Caco-2 (cell line): ENCODE data around the gene CDH13. TPM values are rescaled to one million over a fixed set of nuclear protein-coding genes. Genes with fewer than 3 reads are reported as not detected.

Experiments used
- BruUV-seq: library from RNA; stranded (reverse); fragments of 400-500 nt; replicated peaks from 2 replicates; lab custom pipeline; 2021; lab: Mats Ljungman, UMichigan
- CTCF ChIA-PET: fragments of 300-600 bp; sonication (Branson Sonifier 250); formaldehyde crosslinking; loops from one replicate; lab custom pipeline; 2022; ENCODE audit warnings: antibody characterized with exemption; lab: Charles Lee
- POLR2A ChIA-PET: fragments of 300-600 bp; sonication (Branson Sonifier 250); formaldehyde crosslinking; loops from one replicate; lab custom pipeline; 2022; ENCODE audit warnings: antibody characterized with exemption; lab: Charles Lee
- DNase-seq, 2 experiments: peaks; one replicate each; pipeline versions ENCODE4 v3.0.0 to v3.0.0-alpha.2; 2020 to 2022
- H3K27me3 ChIP-seq: replicated peaks from 2 replicates; pipeline ENCODE4 v1.6.0; 2011; ENCODE audit warnings: low read length; ENCODE audit not compliant: control insufficient read depth, insufficient read depth
- H3K36me3 ChIP-seq: 2 replicates; pipeline ENCODE4 v1.5.1; 2011; ENCODE audit warnings: low read length; ENCODE audit not compliant: control insufficient read depth, insufficient read depth
- H3K4me1 ChIP-seq: fragments of 250-450 bp; sonication (Bioruptor Pico); 2 replicates; pipeline ENCODE4 v1.5.1; 2020; ENCODE audit warnings: mild to moderate bottlenecking
- H3K4me3 ChIP-seq: 2 replicates; pipeline ENCODE4 v1.5.1; 2011; ENCODE audit warnings: low read depth, mild to moderate bottlenecking, control low read depth, low read length
- H3K9me3 ChIP-seq: fragments of 250-450 bp; sonication (Bioruptor Pico); 2 replicates; pipeline ENCODE4 v1.5.1; 2020; ENCODE audit warnings: mild to moderate bottlenecking, moderate library complexity
- H3K27ac Mint-ChIP-seq: one replicate; pipeline ENCODE4 v1.8.0; 2022; ENCODE audit warnings: mixed read lengths; ENCODE audit not compliant: unreplicated experiment
- H3K27me3 Mint-ChIP-seq: one replicate; pipeline ENCODE4 v1.8.0; 2022; ENCODE audit warnings: mixed read lengths; ENCODE audit not compliant: insufficient read depth, unreplicated experiment
- H3K36me3 Mint-ChIP-seq: one replicate; pipeline ENCODE4 v1.8.0; 2022; ENCODE audit warnings: mild to moderate bottlenecking, mixed read lengths; ENCODE audit not compliant: insufficient read depth, unreplicated experiment
- H3K4me1 Mint-ChIP-seq: one replicate; pipeline ENCODE4 v1.8.0; 2022; ENCODE audit warnings: low read depth, mixed read lengths; ENCODE audit not compliant: unreplicated experiment
- H3K4me3 Mint-ChIP-seq: one replicate; pipeline ENCODE4 v1.8.0; 2022; ENCODE audit warnings: mild to moderate bottlenecking, moderate library complexity, mixed read lengths; ENCODE audit not compliant: unreplicated experiment
- H3K9me3 Mint-ChIP-seq: one replicate; pipeline ENCODE4 v1.8.0; 2022; ENCODE audit warnings: mixed read lengths; ENCODE audit not compliant: unreplicated experiment
- intact Hi-C: fragments of 100-400 bp; cut with micrococcal nuclease; formaldehyde crosslinking; loops from one replicate; pipeline ENCODE4 v1.10.0; 2022; ENCODE audit not compliant: unreplicated experiment
- total RNA-seq: library from RNA; stranded (reverse); gene quantifications from 2 replicates; pipeline ENCODE4 v1.2.3, GENCODE V29; 2022
- TF ChIP-seq, protein P1 (sequence below), 2 experiments: fragments of 200-600 bp in 1 of 2; IDR thresholded peaks; 1 replicate in 1 of 2; 2 replicates in 1 of 2; pipeline versions ENCODE4 v1.5.1 to v1.8.0; 2011 to 2022; ENCODE audit warnings: antibody characterized with exemption in 1 of 2, control low read depth in 1 of 2, inconsistent platforms in 1 of 2, low read depth in 1 of 2, low read length in 1 of 2, mild to moderate bottlenecking in 1 of 2, moderate library complexity in 1 of 2; ENCODE audit not compliant: insufficient read depth in 1 of 2, severe bottlenecking in 1 of 2, unreplicated experiment in 1 of 2

Gene CDH13
- total RNA-seq, 1 experiment from 2014 or later: 2.2 TPM

DNA sequence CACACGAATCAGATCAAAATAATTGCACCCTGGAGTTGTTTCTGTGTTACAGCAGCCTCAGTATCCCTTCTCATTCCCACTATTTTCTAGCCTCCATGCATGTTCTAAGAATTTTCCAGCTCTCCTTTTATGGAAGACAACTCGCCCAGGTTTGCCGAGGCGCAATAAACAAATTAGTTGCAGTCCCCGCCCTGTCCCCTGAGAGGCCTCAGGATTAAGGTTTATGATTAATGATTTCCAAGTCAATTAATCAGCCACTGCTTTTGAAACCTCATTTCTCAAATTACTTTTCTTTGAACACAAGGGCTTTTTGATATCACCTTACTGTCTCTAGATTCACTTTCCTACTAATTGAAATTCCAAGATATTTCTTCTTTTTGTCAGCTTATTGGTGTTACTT is 1042.7 kb downstream of the CDH13 start:
- intact Hi-C loops: loop anchor here (10.0 kb wide), 1 partner anchor 85 kb away; no protein-coding TSS in a partner anchor
- H3K36me3 Mint-ChIP-seq: no peaks in the 10 kb centered on the region
- TF ChIP-seq, protein P1, sequence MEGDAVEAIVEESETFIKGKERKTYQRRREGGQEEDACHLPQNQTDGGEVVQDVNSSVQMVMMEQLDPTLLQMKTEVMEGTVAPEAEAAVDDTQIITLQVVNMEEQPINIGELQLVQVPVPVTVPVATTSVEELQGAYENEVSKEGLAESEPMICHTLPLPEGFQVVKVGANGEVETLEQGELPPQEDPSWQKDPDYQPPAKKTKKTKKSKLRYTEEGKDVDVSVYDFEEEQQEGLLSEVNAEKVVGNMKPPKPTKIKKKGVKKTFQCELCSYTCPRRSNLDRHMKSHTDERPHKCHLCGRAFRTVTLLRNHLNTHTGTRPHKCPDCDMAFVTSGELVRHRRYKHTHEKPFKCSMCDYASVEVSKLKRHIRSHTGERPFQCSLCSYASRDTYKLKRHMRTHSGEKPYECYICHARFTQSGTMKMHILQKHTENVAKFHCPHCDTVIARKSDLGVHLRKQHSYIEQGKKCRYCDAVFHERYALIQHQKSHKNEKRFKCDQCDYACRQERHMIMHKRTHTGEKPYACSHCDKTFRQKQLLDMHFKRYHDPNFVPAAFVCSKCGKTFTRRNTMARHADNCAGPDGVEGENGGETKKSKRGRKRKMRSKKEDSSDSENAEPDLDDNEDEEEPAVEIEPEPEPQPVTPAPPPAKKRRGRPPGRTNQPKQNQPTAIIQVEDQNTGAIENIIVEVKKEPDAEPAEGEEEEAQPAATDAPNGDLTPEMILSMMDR (IDR thresholded peaks at IDR 0.05; ENCODE audit: insufficient read depth in 1 of 2, low read depth in 1 of 2, low read length in 1 of 2, severe bottlenecking in 1 of 2, unreplicated experiment in 1 of 2): no peak
- peaks cover 9% of the 10 kb centered on the region for H3K27me3 Mint-ChIP-seq
- no TSS peak for BruUV-seq
- CTCF ChIA-PET: no interaction called here
- H3K4me3 Mint-ChIP-seq: no peak overlapping the region
- H3K27ac Mint-ChIP-seq: no peak overlapping the region
- Histone ChIP-seq H3K4me3 (no peak overlapping the region), H3K9me3 (peaks cover 3% of the 10 kb centered on the region; the same call in 1 of the 2 replicates), H3K4me1 (no peaks in the 10 kb centered on the region), H3K36me3 (no peaks in the 10 kb centered on the region), H3K27me3 (peaks cover 3% of the 10 kb centered on the region)
- no peaks in the 10 kb centered on the region for H3K9me3 Mint-ChIP-seq
- POLR2A ChIA-PET: no interaction called here
- DNase-seq: no peak
- H3K4me1 Mint-ChIP-seq: peaks cover 6% of the 10 kb centered on the region

DNA sequence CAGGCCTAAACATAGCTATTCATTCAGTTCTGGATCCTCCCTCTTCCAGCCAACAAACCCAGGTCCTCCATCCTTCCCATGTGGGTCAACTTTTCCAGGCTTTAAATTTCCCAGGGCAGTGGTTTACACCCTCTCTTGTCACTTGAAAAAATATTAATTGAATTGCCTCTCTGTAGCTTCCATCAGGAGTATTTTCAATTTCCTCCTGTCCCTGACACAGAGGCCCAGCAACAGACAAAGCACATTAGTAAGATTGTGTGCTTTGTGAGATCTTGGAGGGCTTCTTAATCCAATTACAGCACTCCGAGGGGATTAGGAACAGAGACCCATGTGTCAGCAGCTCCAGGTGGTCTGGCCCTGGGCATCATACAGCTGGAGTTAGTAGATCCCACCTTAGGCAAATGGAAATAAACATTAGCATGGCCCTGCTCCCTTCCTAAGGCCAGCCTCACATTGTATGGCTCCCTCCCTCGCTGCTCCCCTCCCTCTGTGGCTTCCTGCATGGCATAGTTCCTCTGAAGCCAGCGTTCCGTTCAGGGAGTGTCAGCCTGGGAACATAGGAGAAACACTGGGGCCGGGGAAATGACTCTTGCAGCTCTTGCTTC is 1048.3 kb downstream of the CDH13 start:
- Mint-ChIP-seq H3K27me3 (peaks cover 25% of the 10 kb centered on the region), H3K27ac (no peak overlapping the region), H3K36me3 (no peaks in the 10 kb centered on the region), H3K9me3 (no peaks in the 10 kb centered on the region), H3K4me1 (no peaks in the 10 kb centered on the region), H3K4me3 (no peak overlapping the region)
- POLR2A ChIA-PET: no interaction called here
- Histone ChIP-seq H3K9me3 (no peaks in the 10 kb centered on the region), H3K27me3 (peaks cover 3% of the 10 kb centered on the region), H3K36me3 (no peaks in the 10 kb centered on the region), H3K4me3 (no peak overlapping the region), H3K4me1 (no peaks in the 10 kb centered on the region)
- intact Hi-C loops: no loop called here
- no peak for DNase-seq
- TF ChIP-seq, protein P1 (IDR thresholded peaks at IDR 0.05; ENCODE audit: insufficient read depth in 1 of 2, low read depth in 1 of 2, low read length in 1 of 2, severe bottlenecking in 1 of 2, unreplicated experiment in 1 of 2): no peak
- CTCF ChIA-PET: interaction anchor here (0.5 kb wide), 1 partner anchor 147 kb away, joined by 9 read pairs; no protein-coding TSS in a partner anchor
- BruUV-seq: no TSS peak

DNA sequence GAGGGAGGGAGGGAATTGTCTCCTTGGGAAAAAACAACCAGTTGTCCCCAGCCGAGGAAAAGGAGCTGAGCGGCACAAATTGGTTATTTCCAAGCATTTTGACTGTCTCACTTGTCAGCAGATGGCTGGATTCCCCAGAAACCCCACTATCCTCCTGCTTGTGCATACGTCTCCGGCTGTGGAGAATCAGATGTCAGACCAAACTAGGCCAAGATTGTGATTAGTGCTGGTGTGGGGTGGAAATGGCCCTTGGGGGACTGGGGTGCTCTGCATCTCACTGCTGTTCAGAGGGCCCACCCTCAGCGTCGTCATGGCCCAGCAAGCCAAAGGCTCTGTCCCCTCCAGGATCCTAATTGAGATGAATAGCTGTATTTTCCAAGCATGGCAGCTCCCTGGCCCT is 1049.3 kb downstream of the CDH13 start:
- CTCF ChIA-PET: no interaction called here
- TF ChIP-seq, protein P1 (IDR thresholded peaks at IDR 0.05; ENCODE audit: insufficient read depth in 1 of 2, low read depth in 1 of 2, low read length in 1 of 2, severe bottlenecking in 1 of 2, unreplicated experiment in 1 of 2): no peak
- DNase-seq: no peak
- Histone ChIP-seq H3K9me3 (no peaks in the 10 kb centered on the region), H3K4me1 (no peaks in the 10 kb centered on the region), H3K4me3 (no peak overlapping the region), H3K27me3 (peaks cover 3% of the 10 kb centered on the region), H3K36me3 (no peaks in the 10 kb centered on the region)
- Mint-ChIP-seq H3K9me3 (no peaks in the 10 kb centered on the region), H3K4me3 (no peak overlapping the region), H3K36me3 (no peaks in the 10 kb centered on the region), H3K27ac (no peak overlapping the region), H3K4me1 (no peaks in the 10 kb centered on the region), H3K27me3 (peaks cover 25% of the 10 kb centered on the region)
- intact Hi-C loops: no loop called here
- POLR2A ChIA-PET: no interaction called here
- BruUV-seq: no TSS peak
